Transverse colon (tissue), 3 donors: ENCODE results near the gene TUG1.

Source experiments
- EP300 ChIP-seq: sonication (generic); formaldehyde crosslinking; IDR thresholded peaks from one replicate; pipeline ENCODE4 v1.6.1; 2017; ENCODE audit warnings: antibody characterized with exemption, low read depth
- POLR2A ChIP-seq: fragments of 450-650 bp; IDR thresholded peaks from one replicate; pipeline ENCODE4 v1.6.1; 2016; ENCODE audit warnings: antibody characterized with exemption, mild to moderate bottlenecking, moderate library complexity
- TF ChIP-seq, protein P1 (sequence below), 5 experiments: fragments of 200-600 bp in 3 of 5; fragments of 450-650 bp in 2 of 5; sonication (generic) in 3 of 5; IDR thresholded peaks; 1 replicate in 2 of 5; 2 replicates in 3 of 5; pipeline ENCODE4 v1.5.1; 2016 to 2017; ENCODE audit warnings: antibody characterized with exemption in 5 of 5, inconsistent platforms in 3 of 5, mild to moderate bottlenecking in 2 of 5, moderate library complexity in 1 of 5

GRCh38 chr22:30970356-30970746, 1.3 kb downstream of the TUG1 start:
- TF ChIP-seq, protein P1, sequence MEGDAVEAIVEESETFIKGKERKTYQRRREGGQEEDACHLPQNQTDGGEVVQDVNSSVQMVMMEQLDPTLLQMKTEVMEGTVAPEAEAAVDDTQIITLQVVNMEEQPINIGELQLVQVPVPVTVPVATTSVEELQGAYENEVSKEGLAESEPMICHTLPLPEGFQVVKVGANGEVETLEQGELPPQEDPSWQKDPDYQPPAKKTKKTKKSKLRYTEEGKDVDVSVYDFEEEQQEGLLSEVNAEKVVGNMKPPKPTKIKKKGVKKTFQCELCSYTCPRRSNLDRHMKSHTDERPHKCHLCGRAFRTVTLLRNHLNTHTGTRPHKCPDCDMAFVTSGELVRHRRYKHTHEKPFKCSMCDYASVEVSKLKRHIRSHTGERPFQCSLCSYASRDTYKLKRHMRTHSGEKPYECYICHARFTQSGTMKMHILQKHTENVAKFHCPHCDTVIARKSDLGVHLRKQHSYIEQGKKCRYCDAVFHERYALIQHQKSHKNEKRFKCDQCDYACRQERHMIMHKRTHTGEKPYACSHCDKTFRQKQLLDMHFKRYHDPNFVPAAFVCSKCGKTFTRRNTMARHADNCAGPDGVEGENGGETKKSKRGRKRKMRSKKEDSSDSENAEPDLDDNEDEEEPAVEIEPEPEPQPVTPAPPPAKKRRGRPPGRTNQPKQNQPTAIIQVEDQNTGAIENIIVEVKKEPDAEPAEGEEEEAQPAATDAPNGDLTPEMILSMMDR (IDR thresholded peaks at IDR 0.05), result no peak
- no peak for TF ChIP-seq POLR2A
- TF ChIP-seq EP300, result no peak
